ENCODE data around the gene RPL18A. TPM values are rescaled to one million over a fixed set of nuclear protein-coding genes. Genes with fewer than 3 reads are reported as not detected.

RPL18A gene
- total RNA-seq, 2 experiments from 2014 or later: 3,109 to 3,329 TPM

- H3K4me1 Mint-ChIP-seq: peaks cover 36% of the 10 kb centered on the region
- intact Hi-C loops (cut with DNase I, micrococcal nuclease): loop anchor here (1.0 to 5.0 kb wide), 4 partner anchors 12 to 370 kb away; partner anchors contain the start of gene SLC27A1 (in 1 of the 2)
- no peak overlapping the region for H3K27ac Mint-ChIP-seq
- ATAC-seq: no peak
- no peak overlapping the region for H3K4me3 Mint-ChIP-seq
- POLR2A ChIA-PET: no interaction called here
- CTCF ChIA-PET: interaction anchor here (0.7 to 0.9 kb wide), 2 partner anchors 19 to 71 kb away, joined by 3 to 4 read pairs; no protein-coding TSS in a partner anchor
- H3K36me3 Mint-ChIP-seq (ENCODE audit: low read depth): peaks cover 75% of the 10 kb centered on the region
- no peaks in the 10 kb centered on the region for H3K9me3 Mint-ChIP-seq (ENCODE audit: low read depth)
- no peak for DNase-seq
- no peaks in the 10 kb centered on the region for H3K27me3 Mint-ChIP-seq
These were observed 16.9 kb upstream of the RPL18A start for GRCh38 chr19:17842663-17843291.

GRCh38 chr19:17843292-17843827, 16.4 kb upstream of the RPL18A start:
- intact Hi-C loops (cut with DNase I, micrococcal nuclease): loop anchor here (5.0 kb wide), 2 partner anchors 36 to 371 kb away; partner anchors contain the start of gene SLC27A1 (in 1 of the 2)
- ChIA-PET CTCF (interaction anchor here (0.7 to 0.9 kb wide), 3 partner anchors 16 to 71 kb away, joined by 3 to 4 read pairs (median 3); partner anchors contain the start of gene RPL18A), POLR2A (no interaction called here)
- Mint-ChIP-seq H3K27ac (peak overlapping the region; percentile 51), H3K36me3 (ENCODE audit: low read depth) (peaks cover 70% of the 10 kb centered on the region), H3K27me3 (no peaks in the 10 kb centered on the region), H3K9me3 (ENCODE audit: low read depth) (no peaks in the 10 kb centered on the region), H3K4me1 (peaks cover 40% of the 10 kb centered on the region), H3K4me3 (peak overlapping the region; percentile 8)
- ATAC-seq (no peak), DNase-seq (no peak)

GRCh38 chr19:17843908-17844490, 15.7 kb upstream of the RPL18A start:
- no peak for ATAC-seq
- ChIA-PET POLR2A (no interaction called here), CTCF (interaction anchor here (0.8 kb wide), 1 partner anchor 15 kb away, joined by 3 read pairs; the partner anchor contains the start of gene RPL18A)
- peaks cover 47% of the 10 kb centered on the region for H3K4me1 Mint-ChIP-seq
- no peaks in the 10 kb centered on the region for H3K27me3 Mint-ChIP-seq
- no peak for DNase-seq
- intact Hi-C loops (cut with DNase I, micrococcal nuclease): loop anchor here (5.0 kb wide), 2 partner anchors 37 to 372 kb away; partner anchors contain the start of gene SLC27A1 (in 1 of the 2)
- peak overlapping the region; percentile 20 for H3K27ac Mint-ChIP-seq
- peak overlapping the region; percentile 8 for H3K4me3 Mint-ChIP-seq
- H3K9me3 Mint-ChIP-seq (ENCODE audit: low read depth): no peaks in the 10 kb centered on the region
- H3K36me3 Mint-ChIP-seq (ENCODE audit: low read depth): peaks cover 67% of the 10 kb centered on the region

- ATAC-seq (no peak), DNase-seq (peak; percentile 52)
- intact Hi-C loops (cut with DNase I, micrococcal nuclease): loop anchor here in 1 of 2 experiments (5.0 kb wide), 2 partner anchors 334 to 1519 kb away; partner anchors contain the start of gene PGLS
- Mint-ChIP-seq H3K4me3 (peak overlapping the region; percentile 92), H3K36me3 (ENCODE audit: low read depth) (peaks cover 52% of the 10 kb centered on the region), H3K4me1 (peaks cover 62% of the 10 kb centered on the region), H3K27me3 (no peaks in the 10 kb centered on the region), H3K9me3 (ENCODE audit: low read depth) (no peaks in the 10 kb centered on the region), H3K27ac (peak overlapping the region; percentile 98)
- ChIA-PET POLR2A (interaction anchor here (0.7 to 2.3 kb wide), 2 partner anchors 13 to 98 kb away, joined by 4 to 15 read pairs; partner anchors contain the start of gene RPL18A), CTCF (interaction anchor here (1.0 kb wide), 1 partner anchor 10 kb away, joined by 5 read pairs; no protein-coding TSS in a partner anchor)
These were observed 13.6 kb upstream of the RPL18A start for GRCh38 chr19:17846146-17846545.

- DNase-seq: peak; percentile 96
- peak; percentile 82 for ATAC-seq
- Mint-ChIP-seq H3K9me3 (ENCODE audit: low read depth) (peaks cover 4% of the 10 kb centered on the region), H3K27ac (peak within 1 kb of the TSS; percentile 98), H3K4me3 (peak within 1 kb of the TSS; percentile 92), H3K36me3 (ENCODE audit: low read depth) (peaks cover 45% of the 10 kb centered on the region), H3K27me3 (no peaks in the 10 kb centered on the region), H3K4me1 (peaks cover 69% of the 10 kb centered on the region)
- ChIA-PET POLR2A (interaction anchor here (0.5 to 2.3 kb wide), 9 partner anchors 12 to 171 kb away, joined by 3 to 15 read pairs (median 5); partner anchors contain the start of genes RPL18A and SLC5A5), CTCF (interaction anchor here (0.6 to 5.2 kb wide), 7 partner anchors 8 to 428 kb away, joined by 3 to 55 read pairs (median 4); partner anchors contain the start of genes CCDC124 and RPL18A)
- intact Hi-C loops (cut with DNase I, micrococcal nuclease): loop anchor here (1.0 to 5.0 kb wide), 6 partner anchors 12 to 1520 kb away; partner anchors contain the start of genes RPL18A (in 2 of the 2), MAP1S (in 1 of the 2) and PGLS (in 1 of the 2)
These were observed 12.0 kb upstream of the RPL18A start, which contains the start of gene JAK3 for GRCh38 chr19:17847538-17848366. Gene JAK3, minus strand, starts transcription at chr19:17847982. Its CDS starts 3,565 bp downstream, at chr19:17844417.

GRCh38 chr19:17848595-17849292, 11.0 kb upstream of the RPL18A start:
- H3K36me3 Mint-ChIP-seq (ENCODE audit: low read depth): peaks cover 37% of the 10 kb centered on the region
- peak overlapping the region; percentile 98 for H3K27ac Mint-ChIP-seq
- H3K9me3 Mint-ChIP-seq (ENCODE audit: low read depth): peaks cover 4% of the 10 kb centered on the region
- intact Hi-C loops (cut with DNase I, micrococcal nuclease): loop anchor here (1.0 to 5.0 kb wide), 4 partner anchors 11 to 1521 kb away; partner anchors contain the start of genes RPL18A (in 2 of the 2) and PGLS (in 1 of the 2)
- ChIA-PET CTCF (interaction anchor here (0.5 to 5.2 kb wide), 4 partner anchors 11 to 206 kb away, joined by 3 to 55 read pairs (median 8); partner anchors contain the start of genes CCDC124 and RPL18A), POLR2A (interaction anchor here (0.5 to 1.2 kb wide), 3 partner anchors 11 to 443 kb away, joined by 4 to 11 read pairs (median 7); partner anchors contain the start of genes BST2 and RPL18A)
- peak overlapping the region; percentile 92 for H3K4me3 Mint-ChIP-seq
- DNase-seq: peak; percentile 59
- no peak for ATAC-seq
- H3K27me3 Mint-ChIP-seq: no peaks in the 10 kb centered on the region
- peaks cover 63% of the 10 kb centered on the region for H3K4me1 Mint-ChIP-seq

GRCh38 chr19:17854061-17854460, 5.6 kb upstream of the RPL18A start:
- intact Hi-C loops (cut with DNase I, micrococcal nuclease): loop anchor here (2.0 kb wide), 2 partner anchors 69 to 401 kb away; no protein-coding TSS in a partner anchor
- no peak overlapping the region for H3K27ac Mint-ChIP-seq
- CTCF ChIA-PET: interaction anchor here (0.6 to 2.9 kb wide), 5 partner anchors 75 to 376 kb away, joined by 3 to 12 read pairs (median 5); partner anchors contain the start of gene CCDC124
- H3K36me3 Mint-ChIP-seq (ENCODE audit: low read depth): peaks cover 6% of the 10 kb centered on the region
- no peaks in the 10 kb centered on the region for H3K27me3 Mint-ChIP-seq
- H3K9me3 Mint-ChIP-seq (ENCODE audit: low read depth): peaks cover 4% of the 10 kb centered on the region
- POLR2A ChIA-PET: no interaction called here
- DNase-seq: no peak
- H3K4me1 Mint-ChIP-seq: peaks cover 34% of the 10 kb centered on the region
- H3K4me3 Mint-ChIP-seq: no peak overlapping the region
- no peak for ATAC-seq

GRCh38 chr19:17855280-17856152, 4.2 kb upstream of the RPL18A start:
- DNase-seq (peak; percentile 96), ATAC-seq (peak; percentile 30)
- Mint-ChIP-seq H3K36me3 (ENCODE audit: low read depth) (peaks cover 16% of the 10 kb centered on the region), H3K9me3 (ENCODE audit: low read depth) (peaks cover 4% of the 10 kb centered on the region), H3K4me3 (peak overlapping the region; percentile 20), H3K4me1 (peaks cover 24% of the 10 kb centered on the region), H3K27me3 (no peaks in the 10 kb centered on the region), H3K27ac (no peak overlapping the region)
- intact Hi-C loops (cut with DNase I, micrococcal nuclease): loop anchor here (1.0 to 5.0 kb wide), 8 partner anchors 58 to 403 kb away; partner anchors contain the start of genes B3GNT3 (in 1 of the 2), COLGALT1 (in 1 of the 2) and FCHO1 (in 1 of the 2)
- CTCF ChIA-PET: interaction anchor here (0.6 to 2.3 kb wide), 13 partner anchors 8 to 358 kb away, joined by 3 to 7 read pairs (median 5); partner anchors contain the start of genes CCDC124, JAK3 and SLC5A5
- POLR2A ChIA-PET: no interaction called here

All from activated CD4-positive, alpha-beta T cell treated with anti-CD3 and anti-CD28 coated beads for 36 hours (primary cell).